GM23248 (cell line): ENCODE results near the gene C4orf36.

ENCODE experiments used
- EZH2 ChIP-seq: fragments of 200-600 bp; sonication (generic); IDR thresholded peaks from 2 replicates; pipeline ENCODE4 v1.6.1; 2018; ENCODE audit warnings: antibody characterized with exemption, mild to moderate bottlenecking; ENCODE audit not compliant: insufficient read depth, poor library complexity, severe bottlenecking
- EZH2phosphoT487 ChIP-seq: fragments of 200-600 bp; sonication (generic); IDR thresholded peaks from 2 replicates; pipeline ENCODE4 v1.6.1; 2018; ENCODE audit warnings: antibody characterized with exemption, moderate library complexity, mild to moderate bottlenecking, low read depth; ENCODE audit not compliant: insufficient read depth

DNA sequence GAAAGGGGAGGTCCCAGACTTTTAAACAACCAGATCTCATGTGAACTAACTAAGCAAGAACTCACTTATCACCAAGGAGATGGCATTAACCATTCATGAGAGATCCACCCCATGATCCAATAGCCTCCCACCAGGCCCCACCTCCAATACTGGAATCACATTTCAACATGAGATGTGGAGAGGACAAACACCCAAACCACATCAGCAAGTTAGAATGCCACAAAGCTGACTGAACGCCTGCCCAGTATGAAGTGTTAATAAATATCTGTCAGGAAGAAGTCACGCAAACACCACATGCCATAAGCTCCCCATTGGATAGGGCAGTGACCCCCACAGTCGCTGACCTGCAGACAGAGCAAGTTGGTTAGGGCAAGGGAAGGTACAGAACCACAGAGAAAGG lies 57.3 kb downstream of the C4orf36 start:
- TF ChIP-seq EZH2 (no peak), EZH2phosphoT487 (no peak)
